Measurements from ENCODE around the gene ERFL.

Gene ERFL

GRCh38 chr19:41960973-41961372 lies 32.7 kb upstream of the ERFL start (continued):
- peak; percentile 77 for TF ChIP-seq ZNF692 (tag by site-specific recombination; IDR thresholded peaks at IDR 0.05)
- peak; percentile 52; the same call in 1 of the 2 replicates for TF ChIP-seq ZNF18 (tag by site-specific recombination; IDR thresholded peaks at IDR 0.05)
- TF ChIP-seq ZNF16 (tag by site-specific recombination; IDR thresholded peaks at IDR 0.05; ENCODE audit: low read depth) = no peak
- TF ChIP-seq, protein P1, sequence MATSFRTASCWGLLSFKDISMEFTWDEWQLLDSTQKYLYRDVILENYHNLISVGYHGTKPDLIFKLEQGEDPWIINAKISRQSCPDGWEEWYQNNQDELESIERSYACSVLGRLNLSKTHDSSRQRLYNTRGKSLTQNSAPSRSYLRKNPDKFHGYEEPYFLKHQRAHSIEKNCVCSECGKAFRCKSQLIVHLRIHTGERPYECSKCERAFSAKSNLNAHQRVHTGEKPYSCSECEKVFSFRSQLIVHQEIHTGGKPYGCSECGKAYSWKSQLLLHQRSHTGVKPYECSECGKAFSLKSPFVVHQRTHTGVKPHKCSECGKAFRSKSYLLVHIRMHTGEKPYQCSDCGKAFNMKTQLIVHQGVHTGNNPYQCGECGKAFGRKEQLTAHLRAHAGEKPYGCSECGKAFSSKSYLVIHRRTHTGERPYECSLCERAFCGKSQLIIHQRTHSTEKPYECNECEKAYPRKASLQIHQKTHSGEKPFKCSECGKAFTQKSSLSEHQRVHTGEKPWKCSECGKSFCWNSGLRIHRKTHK (tag by site-specific recombination; IDR thresholded peaks at IDR 0.05) = no peak
- TF ChIP-seq TRIM28 (IDR thresholded peaks at IDR 0.05; ENCODE audit: borderline replicate concordance, low read length) = no peak
- TF ChIP-seq GLIS1 (tag by site-specific recombination; IDR thresholded peaks at IDR 0.05) = peak; percentile 70

- ChIA-PET POLR2A (interaction anchor here (0.6 to 4.3 kb wide), 17 partner anchors 20 to 914 kb away, joined by 3 to 56 read pairs (median 3); partner anchors contain the start of genes RPS19 and ZNF574), CTCF (interaction anchor here (0.6 to 4.4 kb wide), 13 partner anchors 9 to 441 kb away, joined by 3 to 73 read pairs (median 4); partner anchors contain the start of gene CD79A)
- Histone ChIP-seq H3K27ac (ENCODE audit: extremely low read depth, low read depth, low read length) (peak within 1 kb of the TSS; percentile 90), H3K4me1 (ENCODE audit: control insufficient read depth, insufficient read depth, low read length) (peaks cover 10% of the 10 kb centered on the region), H3K9me3 (ENCODE audit: control insufficient read depth, insufficient read depth, low read depth, low read length) (no peaks in the 10 kb centered on the region), H3K36me3 (ENCODE audit: control insufficient read depth in 2 of 2, insufficient read depth in 1 of 2, low read length in 2 of 2) (peaks cover 18 to 20% of the 10 kb centered on the region in 2 experiments; a peak in 2 of 3 replicates), H3K4me3 (ENCODE audit: low read depth, low read length) (peak within 1 kb of the TSS; percentile 66)
- TF ChIP-seq SETDB1 (IDR thresholded peaks at IDR 0.05; ENCODE audit: insufficient read length, low read length) (no peak), ZFP69B (tag by site-specific recombination; IDR thresholded peaks at IDR 0.05) (no peak), GLIS2 (tag by site-specific recombination; IDR thresholded peaks at IDR 0.05) (peak; percentile 91), KLF10 (tag by site-specific recombination; IDR thresholded peaks at IDR 0.05) (no peak), ZNF626 (tag by site-specific recombination; IDR thresholded peaks at IDR 0.05) (no peak), PATZ1 (tag by site-specific recombination; IDR thresholded peaks at IDR 0.05) (peak; percentile 92), ZNF18 (tag by site-specific recombination; IDR thresholded peaks at IDR 0.05) (no peak), YY2 (tag by site-specific recombination; IDR thresholded peaks at IDR 0.05) (peak; percentile 96), HIC1 (tag by site-specific recombination; IDR thresholded peaks at IDR 0.05) (no peak), OVOL3 (tag by site-specific recombination; IDR thresholded peaks at IDR 0.05) (no peak), ZNF623 (tag by site-specific recombination; IDR thresholded peaks at IDR 0.05) (no peak), ZNF157 (tag by site-specific recombination; IDR thresholded peaks at IDR 0.05) (no peak)
- TF ChIP-seq, protein P2, sequence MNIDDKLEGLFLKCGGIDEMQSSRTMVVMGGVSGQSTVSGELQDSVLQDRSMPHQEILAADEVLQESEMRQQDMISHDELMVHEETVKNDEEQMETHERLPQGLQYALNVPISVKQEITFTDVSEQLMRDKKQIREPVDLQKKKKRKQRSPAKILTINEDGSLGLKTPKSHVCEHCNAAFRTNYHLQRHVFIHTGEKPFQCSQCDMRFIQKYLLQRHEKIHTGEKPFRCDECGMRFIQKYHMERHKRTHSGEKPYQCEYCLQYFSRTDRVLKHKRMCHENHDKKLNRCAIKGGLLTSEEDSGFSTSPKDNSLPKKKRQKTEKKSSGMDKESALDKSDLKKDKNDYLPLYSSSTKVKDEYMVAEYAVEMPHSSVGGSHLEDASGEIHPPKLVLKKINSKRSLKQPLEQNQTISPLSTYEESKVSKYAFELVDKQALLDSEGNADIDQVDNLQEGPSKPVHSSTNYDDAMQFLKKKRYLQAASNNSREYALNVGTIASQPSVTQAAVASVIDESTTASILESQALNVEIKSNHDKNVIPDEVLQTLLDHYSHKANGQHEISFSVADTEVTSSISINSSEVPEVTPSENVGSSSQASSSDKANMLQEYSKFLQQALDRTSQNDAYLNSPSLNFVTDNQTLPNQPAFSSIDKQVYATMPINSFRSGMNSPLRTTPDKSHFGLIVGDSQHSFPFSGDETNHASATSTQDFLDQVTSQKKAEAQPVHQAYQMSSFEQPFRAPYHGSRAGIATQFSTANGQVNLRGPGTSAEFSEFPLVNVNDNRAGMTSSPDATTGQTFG (tag by site-specific recombination; IDR thresholded peaks at IDR 0.05; ENCODE audit: borderline replicate concordance) = no peak
- TF ChIP-seq, protein P3, sequence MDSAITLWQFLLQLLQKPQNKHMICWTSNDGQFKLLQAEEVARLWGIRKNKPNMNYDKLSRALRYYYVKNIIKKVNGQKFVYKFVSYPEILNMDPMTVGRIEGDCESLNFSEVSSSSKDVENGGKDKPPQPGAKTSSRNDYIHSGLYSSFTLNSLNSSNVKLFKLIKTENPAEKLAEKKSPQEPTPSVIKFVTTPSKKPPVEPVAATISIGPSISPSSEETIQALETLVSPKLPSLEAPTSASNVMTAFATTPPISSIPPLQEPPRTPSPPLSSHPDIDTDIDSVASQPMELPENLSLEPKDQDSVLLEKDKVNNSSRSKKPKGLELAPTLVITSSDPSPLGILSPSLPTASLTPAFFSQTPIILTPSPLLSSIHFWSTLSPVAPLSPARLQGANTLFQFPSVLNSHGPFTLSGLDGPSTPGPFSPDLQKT (IDR thresholded peaks at IDR 0.05; ENCODE audit: borderline replicate concordance, low read depth, low read length) = no peak
Observed at GRCh38 chr19:41959056-41960053, 31.1 kb upstream of the ERFL start, which contains the start of gene RABAC1. Gene RABAC1, minus strand, starts transcription at chr19:41959321. Its CDS starts 29 bp downstream, at chr19:41959292.
